ENCODE results near the gene BSG. TPM values are rescaled to one million over a fixed set of nuclear protein-coding genes. Genes with fewer than 3 reads are reported as not detected.

Gene BSG
- total RNA-seq, 1 experiment from 2014 or later, result 546 TPM

Other genes starting within 250 kb of the BSG start
- gene MIER2, start 227.8 kb upstream of the BSG start, total RNA-seq (2014; rRNA removed; shearing (Covaris generic)), result 14.8 and 18.5 TPM in 2 replicates
- gene C2CD4C, start 163.4 kb upstream of the BSG start, total RNA-seq (2014; rRNA removed; shearing (Covaris generic)), result 0.51 and 0.73 TPM in 2 replicates
- 0.12 and 0.23 TPM in 2 replicates for gene SHC2, start 111.6 kb upstream of the BSG start, total RNA-seq (2014; rRNA removed; shearing (Covaris generic))
- gene MADCAM1, start 76.1 kb upstream of the BSG start, total RNA-seq (2014; rRNA removed; shearing (Covaris generic)), result 0.18 TPM in 1 of 2 replicates, not detected in the other
- gene TPGS1, start 65.1 kb upstream of the BSG start, total RNA-seq (2014; rRNA removed; shearing (Covaris generic)), result 7.3 and 9.6 TPM in 2 replicates
- gene CDC34, start 40.8 kb upstream of the BSG start, total RNA-seq (2014; rRNA removed; shearing (Covaris generic)), result 76.2 and 92.3 TPM in 2 replicates
- gene GZMM, start 28.5 kb upstream of the BSG start, total RNA-seq (2014; rRNA removed; shearing (Covaris generic)), result not detected in 2 replicates
- gene HCN2, start 17.3 kb downstream of the BSG start, total RNA-seq (2014; rRNA removed; shearing (Covaris generic)), result 0.14 and 0.30 TPM in 2 replicates
- gene POLRMT, start 60.9 kb downstream of the BSG start, total RNA-seq (2014; rRNA removed; shearing (Covaris generic)), result 27.0 and 29.6 TPM in 2 replicates
- gene FGF22, start 67.3 kb downstream of the BSG start, total RNA-seq (2014; rRNA removed; shearing (Covaris generic)), result not detected in 2 replicates
- gene RNF126, start 90.6 kb downstream of the BSG start, total RNA-seq (2014; rRNA removed; shearing (Covaris generic)), result 37.6 and 38.8 TPM in 2 replicates
- gene FSTL3, start 103.8 kb downstream of the BSG start, total RNA-seq (2014; rRNA removed; shearing (Covaris generic)), result 6.5 and 8.0 TPM in 2 replicates
- gene PRSS57, start 122.9 kb downstream of the BSG start, total RNA-seq (2014; rRNA removed; shearing (Covaris generic)), result not detected in 2 replicates
- gene PALM, start 136.3 kb downstream of the BSG start, total RNA-seq (2014; rRNA removed; shearing (Covaris generic)), result 4.4 and 4.6 TPM in 2 replicates
- gene MISP, start 178.5 kb downstream of the BSG start, total RNA-seq (2014; rRNA removed; shearing (Covaris generic)), result 0.18 and 0.41 TPM in 2 replicates
- gene PTBP1, start 224.9 kb downstream of the BSG start, total RNA-seq (2014; rRNA removed; shearing (Covaris generic)), result 232 TPM in 2 replicates
- gene PLPPR3, start 249.4 kb downstream of the BSG start, total RNA-seq (2014; rRNA removed; shearing (Covaris generic)), result not detected in 2 replicates